ENCODE data around the gene PDXK.

Gene PDXK

DNA sequence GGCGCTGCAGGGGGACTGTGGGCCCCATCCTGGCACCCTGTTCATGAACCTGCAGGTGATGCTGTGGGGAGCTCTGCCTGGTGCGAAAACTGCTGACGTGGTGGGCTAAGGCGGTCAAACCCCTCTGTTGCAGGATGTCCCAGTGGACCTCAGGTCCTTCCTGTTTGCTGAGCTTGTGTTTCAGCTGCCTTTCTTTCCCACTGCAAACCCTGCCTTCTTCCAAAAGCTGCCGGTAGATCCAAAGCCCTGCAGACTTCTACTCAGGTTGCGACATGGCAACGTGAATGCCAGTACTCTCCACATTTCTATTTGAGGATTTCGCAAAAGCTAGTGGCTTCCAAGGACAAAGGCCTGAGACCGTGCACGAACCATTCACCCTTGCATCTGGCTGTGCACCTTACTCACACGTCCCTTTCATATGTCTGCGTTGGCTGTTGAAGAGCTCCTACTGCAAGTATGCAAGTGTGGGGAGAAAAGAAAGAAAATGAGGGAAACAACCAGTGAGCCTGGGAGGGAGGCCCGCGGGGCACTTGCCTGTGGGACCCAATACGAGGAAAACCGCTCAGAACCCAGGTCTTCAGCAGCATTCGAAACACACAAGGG lies 64.3 kb downstream of the PDXK start:
- TF ChIP-seq, protein P1, sequence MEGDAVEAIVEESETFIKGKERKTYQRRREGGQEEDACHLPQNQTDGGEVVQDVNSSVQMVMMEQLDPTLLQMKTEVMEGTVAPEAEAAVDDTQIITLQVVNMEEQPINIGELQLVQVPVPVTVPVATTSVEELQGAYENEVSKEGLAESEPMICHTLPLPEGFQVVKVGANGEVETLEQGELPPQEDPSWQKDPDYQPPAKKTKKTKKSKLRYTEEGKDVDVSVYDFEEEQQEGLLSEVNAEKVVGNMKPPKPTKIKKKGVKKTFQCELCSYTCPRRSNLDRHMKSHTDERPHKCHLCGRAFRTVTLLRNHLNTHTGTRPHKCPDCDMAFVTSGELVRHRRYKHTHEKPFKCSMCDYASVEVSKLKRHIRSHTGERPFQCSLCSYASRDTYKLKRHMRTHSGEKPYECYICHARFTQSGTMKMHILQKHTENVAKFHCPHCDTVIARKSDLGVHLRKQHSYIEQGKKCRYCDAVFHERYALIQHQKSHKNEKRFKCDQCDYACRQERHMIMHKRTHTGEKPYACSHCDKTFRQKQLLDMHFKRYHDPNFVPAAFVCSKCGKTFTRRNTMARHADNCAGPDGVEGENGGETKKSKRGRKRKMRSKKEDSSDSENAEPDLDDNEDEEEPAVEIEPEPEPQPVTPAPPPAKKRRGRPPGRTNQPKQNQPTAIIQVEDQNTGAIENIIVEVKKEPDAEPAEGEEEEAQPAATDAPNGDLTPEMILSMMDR (IDR thresholded peaks at IDR 0.05; ENCODE audit: control insufficient read depth, extremely low read depth, insufficient read depth): no peak
- no peak for DNase-seq (ENCODE audit: low read depth)
- H3K4me3 ChIP-seq (ENCODE audit: low read depth, low read length): no peak overlapping the region

DNA sequence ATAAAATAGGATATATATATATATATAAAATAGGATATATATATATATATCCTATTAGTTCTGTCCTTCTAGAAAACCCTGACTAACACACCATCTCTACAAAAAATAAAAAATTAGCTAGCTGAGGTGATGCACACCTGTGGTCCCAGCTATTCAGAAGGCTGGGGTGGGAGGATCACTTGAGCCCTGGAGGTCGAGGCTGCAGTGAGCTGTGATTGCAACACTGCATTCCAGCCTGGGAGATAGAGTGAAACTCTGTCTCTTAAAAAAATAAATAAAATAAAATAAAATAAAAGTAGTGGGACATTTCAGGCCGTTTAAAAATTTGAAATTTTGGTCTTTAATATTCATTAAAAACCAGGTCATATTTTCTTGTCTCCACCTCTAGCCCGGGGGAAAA lies 66.2 kb downstream of the PDXK start:
- DNase-seq (ENCODE audit: low read depth): no peak
- H3K4me3 ChIP-seq (ENCODE audit: low read depth, low read length): no peak overlapping the region
- TF ChIP-seq, protein P1 (IDR thresholded peaks at IDR 0.05; ENCODE audit: control insufficient read depth, extremely low read depth, insufficient read depth): no peak

DNA sequence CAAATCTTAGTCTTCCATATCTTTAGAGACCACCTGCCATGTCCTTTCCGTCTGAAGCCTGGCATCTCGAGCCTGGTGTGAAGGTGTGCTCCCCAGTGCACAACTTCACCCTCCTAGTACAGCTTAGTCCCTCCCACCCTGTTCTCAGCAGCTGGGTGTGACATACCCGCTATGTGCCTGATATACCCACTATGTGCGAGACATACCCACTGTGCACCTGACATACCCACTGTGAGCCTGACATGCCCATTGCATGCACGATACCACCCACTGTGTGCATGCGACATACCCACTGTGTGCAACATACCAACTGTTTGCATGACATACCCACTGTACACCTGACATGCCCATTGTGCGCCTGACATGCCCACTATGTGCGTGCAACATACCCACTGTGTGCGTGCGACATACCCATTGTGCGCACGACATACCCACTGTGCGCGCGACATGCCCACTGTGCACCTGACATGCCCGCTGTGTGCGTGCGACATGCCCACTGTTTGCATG lies 67.4 kb downstream of the PDXK start:
- no peak for DNase-seq (ENCODE audit: low read depth)
- TF ChIP-seq, protein P1 (IDR thresholded peaks at IDR 0.05; ENCODE audit: control insufficient read depth, extremely low read depth, insufficient read depth): no peak
- H3K4me3 ChIP-seq (ENCODE audit: low read depth, low read length): no peak overlapping the region

DNA sequence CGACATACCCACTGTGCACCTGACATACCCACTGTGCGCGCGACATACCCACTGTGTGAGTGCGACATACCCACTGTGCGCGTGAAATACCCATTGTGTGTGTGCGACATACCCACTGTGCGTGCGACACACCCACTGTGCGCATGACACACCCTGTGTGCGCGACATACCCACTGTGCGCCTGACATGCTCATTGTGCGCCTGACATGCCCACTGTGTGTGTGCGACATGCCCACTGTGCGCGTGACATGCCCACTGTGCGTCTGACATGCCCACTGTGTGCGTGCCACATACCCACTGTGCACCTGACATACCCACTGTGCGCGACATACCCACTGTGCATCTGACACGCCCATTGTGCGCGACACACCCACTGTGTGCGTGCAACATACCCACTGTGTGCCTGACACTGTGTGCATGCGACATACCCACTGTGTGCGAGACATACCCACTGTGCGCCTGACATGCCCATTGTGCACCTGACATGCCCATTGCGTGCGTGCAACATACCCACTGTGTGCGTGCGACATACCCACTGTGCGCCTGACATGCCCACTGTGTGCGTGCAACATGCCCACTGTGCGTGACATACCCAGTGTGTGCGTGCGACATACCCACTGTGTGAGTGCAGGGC lies 68.0 kb downstream of the PDXK start:
- TF ChIP-seq, protein P1 (IDR thresholded peaks at IDR 0.05; ENCODE audit: control insufficient read depth, extremely low read depth, insufficient read depth): no peak
- DNase-seq (ENCODE audit: low read depth): no peak
- no peak overlapping the region for H3K4me3 ChIP-seq (ENCODE audit: low read depth, low read length)

DNA sequence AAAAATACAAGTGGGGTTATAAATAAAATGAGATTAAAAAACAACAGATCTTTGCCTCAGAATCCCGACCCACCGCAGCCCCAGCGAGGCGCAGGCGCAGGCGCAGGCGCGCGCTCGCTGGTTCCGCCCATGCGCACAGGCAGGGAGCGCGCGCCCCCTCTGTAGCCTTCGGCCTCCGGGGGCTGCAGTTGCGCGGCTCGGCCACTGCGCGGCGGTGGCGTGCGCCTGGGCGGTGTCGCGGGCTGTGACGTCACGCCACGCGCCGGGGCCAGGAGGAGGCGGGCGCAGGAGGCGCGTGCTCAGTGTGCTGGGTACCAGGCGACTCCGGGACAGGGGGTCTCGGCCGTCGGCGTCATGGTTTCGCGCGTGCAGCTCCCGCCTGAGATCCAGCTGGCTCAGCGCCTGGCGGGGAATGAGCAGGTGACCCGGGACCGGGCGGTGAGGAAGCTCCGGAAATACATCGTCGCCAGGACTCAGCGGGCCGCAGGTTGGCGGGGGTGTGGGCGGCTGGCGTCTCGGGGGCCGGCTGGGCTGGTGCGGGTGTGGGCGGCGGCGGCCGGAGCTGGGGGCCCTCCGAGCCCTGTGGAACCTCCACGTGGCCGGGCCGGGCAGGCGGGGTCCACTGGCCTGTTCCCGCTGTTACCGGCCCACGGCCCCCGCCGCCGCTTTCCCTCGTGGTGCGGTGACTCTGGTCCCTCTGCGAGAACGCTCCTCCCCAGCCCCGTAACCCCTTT lies 70.5 kb downstream of the PDXK start, which contains the start of gene RRP1:
TSS of gene RRP1 (plus strand) at position 302 of the 734 bp plus-strand sequence. CDS start at position 355, 53 bp downstream.
- peak within 1 kb of the TSS; percentile 94 for H3K4me3 ChIP-seq (ENCODE audit: low read depth, low read length)
- DNase-seq (ENCODE audit: low read depth): no peak
- TF ChIP-seq, protein P1 (IDR thresholded peaks at IDR 0.05; ENCODE audit: control insufficient read depth, extremely low read depth, insufficient read depth): peak; percentile 100

DNA sequence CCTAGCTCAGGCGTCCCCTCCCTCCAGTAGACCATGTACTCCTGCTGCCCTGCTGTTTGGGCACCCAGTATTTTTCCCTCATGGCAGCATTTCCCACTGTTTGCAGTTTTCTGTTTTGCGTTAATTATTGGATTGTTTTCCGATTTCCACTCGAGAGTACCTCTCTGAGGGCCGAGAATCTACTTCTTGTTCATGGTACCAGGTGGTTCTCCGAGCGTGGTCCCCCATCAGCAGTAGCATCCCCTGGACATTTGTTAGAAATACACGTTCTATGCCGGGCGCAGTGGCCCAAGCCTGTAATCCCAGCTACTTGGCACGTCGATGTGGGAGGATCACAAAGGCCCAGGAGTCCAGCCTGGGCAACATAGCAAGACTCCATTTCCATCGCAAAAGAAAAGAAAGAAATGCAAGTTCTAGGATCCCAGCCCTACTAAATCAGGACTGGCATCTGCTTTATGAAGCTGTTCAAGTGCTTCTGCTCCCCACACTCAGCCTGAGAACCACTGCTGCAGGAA lies 71.1 kb downstream of the PDXK start:
- peak overlapping the region; percentile 94 for H3K4me3 ChIP-seq (ENCODE audit: low read depth, low read length)
- TF ChIP-seq, protein P1 (IDR thresholded peaks at IDR 0.05; ENCODE audit: control insufficient read depth, extremely low read depth, insufficient read depth): no peak
- DNase-seq (ENCODE audit: low read depth): no peak
